Esophagus muscularis mucosa (tissue), 4 donors: ENCODE data around the gene INHBA. TPM values are rescaled to one million over a fixed set of nuclear protein-coding genes. Genes with fewer than 3 reads are reported as not detected.

Source experiments
- DNase-seq: peaks from one replicate; pipeline ENCODE4 v3.0.0-alpha.2; 2017; ENCODE audit errors: extremely low spot score
- H3K27ac ChIP-seq, 4 donors: fragments of 200-600 bp; sonication (generic); replicated peaks in 1 of 4; 1 replicate in 3 of 4; 2 replicates in 1 of 4; pipeline ENCODE4 v1.5.1; 2016 to 2019; ENCODE audit warnings: mild to moderate bottlenecking in 1 of 4
- H3K27me3 ChIP-seq, 4 donors: fragments of 200-600 bp; sonication (generic); one replicate each; pipeline versions ENCODE4 v1.5.1 to v1.6.0; 2016 to 2019
- H3K36me3 ChIP-seq, 4 donors: fragments of 200-600 bp; sonication (generic); one replicate each; pipeline ENCODE4 v1.5.1; 2016 to 2019
- H3K4me1 ChIP-seq, 4 donors: fragments of 200-600 bp; sonication (generic); one replicate each; pipeline ENCODE4 v1.5.1; 2016 to 2019
- H3K4me3 ChIP-seq, 4 donors: fragments of 200-600 bp; sonication (generic); 1 replicate in 2 of 4; 2 replicates in 2 of 4; pipeline ENCODE4 v1.5.1; 2016 to 2019; ENCODE audit warnings: mild to moderate bottlenecking in 4 of 4, moderate library complexity in 1 of 4
- H3K9me3 ChIP-seq, 4 donors: fragments of 200-600 bp; sonication (generic); 1 replicate in 3 of 4; 2 replicates in 1 of 4; pipeline ENCODE4 v1.5.1; 2016 to 2019
- CTCF ChIP-seq, 3 experiments: fragments of 200-600 bp in 2 of 3; fragments of 450-650 bp in 1 of 3; sonication (generic) in 2 of 3; IDR thresholded peaks; one replicate each; pipeline ENCODE4 v1.5.1; 2017 to 2019; ENCODE audit warnings: antibody characterized with exemption in 3 of 3, mild to moderate bottlenecking in 2 of 3, moderate library complexity in 1 of 3
- EP300 ChIP-seq: sonication (generic); formaldehyde crosslinking; IDR thresholded peaks from one replicate; pipeline ENCODE4 v1.6.1; 2017; ENCODE audit warnings: antibody characterized with exemption
- POLR2A ChIP-seq: fragments of 450-650 bp; IDR thresholded peaks from one replicate; pipeline ENCODE4 v1.6.1; 2017; ENCODE audit warnings: antibody characterized with exemption, moderate library complexity, mild to moderate bottlenecking, low read depth
- POLR2AphosphoS5 ChIP-seq, 2 donors: sonication (generic); formaldehyde crosslinking; IDR thresholded peaks; one replicate each; pipeline ENCODE4 v1.6.1; 2017; ENCODE audit warnings: antibody characterized with exemption in 2 of 2
- WGBS: methylation state at CpG from one replicate; pipeline ENCODE4 v1.1.5; 2018; 5-methylcytosine and 5-hydroxymethylcytosine counted together
- intact Hi-C: fragments of 100-400 bp; cut with DNase I; formaldehyde crosslinking; loops from one replicate; pipeline ENCODE4 v1.15.1; 2023
- total RNA-seq, 4 donors: library from RNA; depleted of rRNA; stranded (reverse); fragments of >200 nt; gene quantifications; one replicate each; pipeline versions ENCODE4 v1.1.0 to v1.2.1, GENCODE V29; 2016

Gene INHBA
- total RNA-seq, 4 donors from 2014 or later = 19.2 to 38.6 (median 32.9) TPM

GRCh38 chr7:41688012-41688625 is 14.8 kb downstream of the INHBA start:
- WGBS = 95% methylated on average over 2 of the region's 2 CpGs
- H3K9me3 ChIP-seq = no peaks in the 10 kb centered on the region
- TF ChIP-seq CTCF (IDR thresholded peaks at IDR 0.05) (no peak), POLR2A (no peak), POLR2AphosphoS5 (IDR thresholded peaks at IDR 0.05) (no peak), EP300 (no peak)
- peaks cover 17 to 23% (median 22%) of the 10 kb centered on the region in 4 donors for H3K4me1 ChIP-seq
- H3K36me3 ChIP-seq = peaks cover 0 to 28% (median 11%) of the 10 kb centered on the region in 4 donors
- H3K27ac ChIP-seq = no peak overlapping the region
- no peak overlapping the region for H3K4me3 ChIP-seq
- no peak for DNase-seq
- no peaks in the 10 kb centered on the region for H3K27me3 ChIP-seq
- intact Hi-C loops = no loop called here

GRCh38 chr7:41685684-41686083 is 17.2 kb downstream of the INHBA start:
- Histone ChIP-seq H3K27me3 (no peaks in the 10 kb centered on the region), H3K4me3 (no peak overlapping the region), H3K27ac (no peak overlapping the region), H3K9me3 (no peaks in the 10 kb centered on the region), H3K4me1 (no peaks in the 10 kb centered on the region), H3K36me3 (peaks cover 0 to 26% (median 11%) of the 10 kb centered on the region in 4 donors)
- 62% methylated on average over 1 of the region's 1 CpG for WGBS
- intact Hi-C loops = no loop called here
- TF ChIP-seq POLR2A (no peak), EP300 (no peak), POLR2AphosphoS5 (IDR thresholded peaks at IDR 0.05) (no peak), CTCF (IDR thresholded peaks at IDR 0.05) (no peak)
- DNase-seq = no peak

GRCh38 chr7:41682422-41682821 is 20.5 kb downstream of the INHBA start:
- TF ChIP-seq POLR2AphosphoS5 (IDR thresholded peaks at IDR 0.05) = no peak
- no peak for TF ChIP-seq POLR2A
- no peak for TF ChIP-seq CTCF (IDR thresholded peaks at IDR 0.05)
- TF ChIP-seq EP300 = no peak
- no peak overlapping the region for H3K4me3 ChIP-seq
- no peaks in the 10 kb centered on the region for H3K36me3 ChIP-seq
- no peak overlapping the region for H3K27ac ChIP-seq
- intact Hi-C loops = no loop called here
- H3K9me3 ChIP-seq = no peaks in the 10 kb centered on the region
- DNase-seq = no peak
- no peaks in the 10 kb centered on the region for H3K27me3 ChIP-seq
- no peaks in the 10 kb centered on the region for H3K4me1 ChIP-seq

DNA sequence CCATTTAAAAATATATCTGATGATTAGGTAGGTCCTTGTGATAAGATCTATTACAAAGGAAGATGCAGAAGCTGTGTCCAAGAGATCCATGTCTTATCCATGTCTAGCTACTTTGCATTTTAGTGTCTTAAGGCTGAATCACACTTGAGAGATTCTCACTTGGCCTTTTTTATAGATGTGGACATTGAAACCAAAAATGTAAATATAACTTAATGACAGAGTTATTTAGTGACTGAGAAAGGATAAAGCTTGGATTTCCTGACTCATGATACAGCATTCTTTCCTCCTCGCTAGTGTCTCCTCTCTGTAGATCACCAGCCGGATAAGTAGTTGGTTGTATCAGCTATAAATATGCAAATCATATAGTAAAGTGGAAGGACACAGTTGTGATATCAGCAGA is 23.3 kb downstream of the INHBA start:
- H3K4me3 ChIP-seq = no peak overlapping the region
- no peaks in the 10 kb centered on the region for H3K27me3 ChIP-seq
- intact Hi-C loops = no loop called here
- H3K4me1 ChIP-seq = no peaks in the 10 kb centered on the region
- no peak overlapping the region for H3K27ac ChIP-seq
- no peak for TF ChIP-seq POLR2AphosphoS5 (IDR thresholded peaks at IDR 0.05)
- 92% methylated on average over 2 of the region's 2 CpGs for WGBS
- no peak for DNase-seq
- no peaks in the 10 kb centered on the region for H3K36me3 ChIP-seq
- no peaks in the 10 kb centered on the region for H3K9me3 ChIP-seq

GRCh38 chr7:41674505-41675023 is 28.3 kb downstream of the INHBA start:
- Histone ChIP-seq H3K9me3 (no peaks in the 10 kb centered on the region), H3K36me3 (no peaks in the 10 kb centered on the region), H3K4me3 (no peak overlapping the region), H3K27ac (no peak overlapping the region), H3K27me3 (no peaks in the 10 kb centered on the region), H3K4me1 (peaks cover 0 to 5% (median 2%) of the 10 kb centered on the region in 4 donors)
- no peak for DNase-seq
- WGBS = 81% methylated on average over 4 of the region's 4 CpGs
- TF ChIP-seq CTCF (IDR thresholded peaks at IDR 0.05) (no peak), EP300 (no peak), POLR2A (no peak), POLR2AphosphoS5 (IDR thresholded peaks at IDR 0.05) (no peak)
- intact Hi-C loops = no loop called here
